PFSK-1 (cell line): ENCODE measurements around the gene CDKN1A.

Experiments
- POLR2AphosphoS5 ChIP-seq: IDR thresholded peaks from 2 replicates; pipeline ENCODE4 v1.6.1; 2012; ENCODE audit warnings: low read depth, mild to moderate bottlenecking, control low read depth, low read length, moderate library complexity
- REST ChIP-seq, 2 experiments: IDR thresholded peaks; 2 replicates each; pipeline versions ENCODE4 v1.6.1 to v1.8.0; 2011 to 2012; ENCODE audit warnings: low read depth in 2 of 2, low read length in 2 of 2, control low read depth in 1 of 2, inconsistent platforms in 1 of 2, mild to moderate bottlenecking in 1 of 2, moderate library complexity in 1 of 2; ENCODE audit not compliant: insufficient read depth in 1 of 2
- TAF1 ChIP-seq: IDR thresholded peaks from 2 replicates; pipeline ENCODE4 v1.6.1; 2012; ENCODE audit warnings: low read length, control low read depth, borderline replicate concordance; ENCODE audit not compliant: insufficient read depth

GRCh38 chr6:36715469-36715868 lies 37.0 kb downstream of the CDKN1A start:
- TF ChIP-seq REST (IDR thresholded peaks at IDR 0.05; ENCODE audit: insufficient read depth in 1 of 2, low read depth in 2 of 2, low read length in 2 of 2) (no peak), POLR2AphosphoS5 (no peak), TAF1 (no peak)
